Forelimb muscle (tissue), 1 donor: ENCODE data around the gene YAP1. TPM values are rescaled to one million over a fixed set of nuclear protein-coding genes. Genes with fewer than 3 reads are reported as not detected.
"Not testable (repeated sequence)": the region's sequence is repeated elsewhere in the genome, so short reads cannot be mapped to it uniquely, and the experiment has no call there.

Experiments
- DNase-seq: peaks from one replicate; pipeline ENCODE4 v3.0.0-alpha.2; 2013; ENCODE audit warnings: low read depth
- polyA plus RNA-seq: library from polyadenylated mRNA; unstranded; fragments of 120-200 nt; gene quantifications from one replicate; pipeline ENCODE4 v1.2.1, GENCODE V29; 2013; ENCODE audit not compliant: insufficient read length

The YAP1 gene
- polyA plus RNA-seq, 1 donor: 74.0 TPM

- DNase-seq: no peak
Observed at GRCh38 chr11:102239448-102239847, 129.2 kb downstream of the YAP1 start.

GRCh38 chr11:102239911-102240310 is 129.7 kb downstream of the YAP1 start:
- no peak for DNase-seq

DNA sequence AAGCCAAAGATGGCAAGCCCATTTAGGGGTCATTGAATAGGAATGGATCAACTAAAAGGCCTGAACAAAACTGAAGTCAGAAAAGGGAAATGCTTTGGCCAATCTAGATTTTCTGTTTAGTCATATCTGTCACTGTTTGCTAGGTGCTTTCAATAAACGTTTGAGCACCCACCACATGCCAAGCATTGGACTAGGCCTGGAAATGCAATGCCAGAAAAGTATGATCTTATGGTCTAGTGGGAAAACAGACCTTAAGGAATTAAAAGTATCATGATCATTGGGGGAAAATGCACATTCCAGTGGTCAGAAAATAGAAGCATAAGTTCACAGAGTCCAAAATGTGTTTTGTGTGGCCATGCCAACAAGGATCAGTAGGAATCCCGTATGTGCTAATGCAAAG is 130.3 kb downstream of the YAP1 start:
- no peak for DNase-seq

GRCh38 chr11:102241026-102241425 is 130.8 kb downstream of the YAP1 start:
- no peak for DNase-seq

DNA sequence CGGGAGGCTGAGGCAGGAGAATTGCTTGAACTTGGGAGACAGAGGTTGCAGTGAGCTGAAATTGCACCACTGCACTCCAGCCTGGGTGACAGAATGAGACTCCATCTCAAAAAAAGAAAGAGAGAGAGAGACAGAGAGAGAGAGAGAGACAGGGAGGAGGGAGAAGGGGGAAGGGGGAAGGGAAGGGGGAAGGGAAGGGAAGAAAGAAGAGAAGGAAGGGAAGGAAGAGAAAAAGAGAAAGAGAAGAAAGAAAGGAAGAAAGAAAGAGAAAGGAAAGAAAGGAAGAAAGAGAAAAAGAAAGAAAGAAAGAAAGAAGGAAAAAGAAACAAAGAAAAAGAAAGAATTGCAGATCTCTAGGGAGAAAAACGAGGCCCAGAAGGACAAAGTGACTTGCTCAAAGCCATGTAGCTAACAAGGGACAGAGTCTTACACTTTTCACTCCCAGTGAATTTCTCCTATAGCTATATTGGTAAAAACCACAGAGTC is 133.2 kb downstream of the YAP1 start:
- no peak for DNase-seq

GRCh38 chr11:102244681-102245409 is 134.6 kb downstream of the YAP1 start:
- DNase-seq: no peak

- DNase-seq: no peak
Observed at GRCh38 chr11:102251423-102251822, 141.2 kb downstream of the YAP1 start.

DNA sequence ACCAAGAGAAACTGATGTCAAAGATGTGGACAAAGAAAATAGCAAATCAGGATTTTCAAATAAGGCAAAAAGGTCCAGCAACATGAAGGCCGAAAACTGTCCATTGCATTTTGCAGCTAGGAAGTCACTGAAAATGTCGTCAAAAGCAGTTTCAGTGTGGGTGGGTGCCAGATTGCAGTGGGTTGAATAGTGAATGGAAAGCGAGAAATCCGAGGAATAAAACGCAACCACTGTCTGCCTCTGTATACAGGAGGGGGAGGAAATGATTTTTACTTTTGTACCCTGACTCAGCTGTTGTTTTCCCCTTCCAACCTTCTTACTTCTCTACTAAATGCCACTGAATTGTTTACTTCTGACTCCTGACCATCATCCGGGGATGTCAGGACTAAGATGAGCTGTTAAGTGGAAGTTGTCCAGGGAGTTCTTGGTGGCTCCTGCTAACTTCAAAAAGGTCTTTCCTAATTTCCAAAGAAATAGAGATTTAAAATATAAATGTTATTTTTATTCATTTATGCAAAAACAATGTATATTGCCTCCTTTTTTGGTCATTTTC is 142.2 kb downstream of the YAP1 start:
- no peak for DNase-seq

DNA sequence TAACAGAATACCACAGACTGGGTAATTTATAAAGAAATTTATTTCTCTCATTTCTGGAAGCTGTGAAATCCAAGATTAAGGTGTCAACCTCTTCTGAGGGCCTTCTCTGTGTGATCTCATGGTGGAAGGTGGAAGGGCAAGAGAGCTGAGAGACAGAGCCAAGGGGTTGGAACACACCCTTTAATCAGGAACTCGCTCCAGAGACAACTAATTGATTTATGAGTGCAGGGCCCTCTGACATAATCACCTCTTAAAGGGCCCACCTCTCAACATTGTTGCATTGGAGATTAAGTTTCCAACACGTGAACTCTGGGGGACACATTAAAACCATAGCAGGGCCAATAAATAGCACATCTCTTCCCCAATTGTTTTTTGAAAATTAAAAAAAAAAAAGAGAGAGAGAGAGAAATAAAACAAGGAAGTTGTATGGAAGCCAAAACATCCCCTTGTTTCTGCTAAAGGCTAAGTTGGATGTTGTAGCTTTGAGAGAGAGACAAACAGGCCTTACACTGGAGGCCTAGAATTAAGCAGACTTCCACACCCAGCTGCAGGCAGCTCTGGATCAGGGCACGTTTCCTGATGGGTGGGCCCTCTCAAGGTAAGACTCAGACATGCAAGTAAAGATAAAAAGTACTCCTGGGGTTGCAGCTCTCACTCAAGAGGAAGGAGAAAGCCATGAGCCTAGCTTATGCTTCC is 142.9 kb downstream of the YAP1 start:
- DNase-seq: no peak

GRCh38 chr11:102254047-102254446 is 143.8 kb downstream of the YAP1 start:
- no peak for DNase-seq

DNA sequence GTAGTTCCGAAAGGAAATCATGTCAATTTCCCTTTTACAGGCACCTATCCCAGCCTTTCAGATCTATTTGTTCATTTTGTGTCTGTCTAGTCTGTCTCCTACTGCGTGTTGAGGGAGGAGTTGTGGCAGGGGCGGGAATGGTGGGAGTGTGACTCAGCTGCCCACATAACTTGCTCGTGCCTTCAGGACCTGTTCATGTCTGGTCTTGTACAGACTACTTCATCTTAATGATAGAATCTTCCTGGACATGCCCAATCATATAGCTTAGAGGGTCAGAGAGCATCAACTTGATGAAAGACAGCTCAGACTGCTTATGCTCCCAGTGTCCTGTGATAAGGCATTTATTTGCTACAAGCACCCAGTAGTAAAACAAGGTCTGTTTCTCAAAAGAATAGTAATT is 146.0 kb downstream of the YAP1 start:
- no peak for DNase-seq

- DNase-seq: no peak
Observed at GRCh38 chr11:102260241-102260640, 150.0 kb downstream of the YAP1 start.

GRCh38 chr11:102263379-102264003 is 153.2 kb downstream of the YAP1 start:
- DNase-seq: no peak

DNA sequence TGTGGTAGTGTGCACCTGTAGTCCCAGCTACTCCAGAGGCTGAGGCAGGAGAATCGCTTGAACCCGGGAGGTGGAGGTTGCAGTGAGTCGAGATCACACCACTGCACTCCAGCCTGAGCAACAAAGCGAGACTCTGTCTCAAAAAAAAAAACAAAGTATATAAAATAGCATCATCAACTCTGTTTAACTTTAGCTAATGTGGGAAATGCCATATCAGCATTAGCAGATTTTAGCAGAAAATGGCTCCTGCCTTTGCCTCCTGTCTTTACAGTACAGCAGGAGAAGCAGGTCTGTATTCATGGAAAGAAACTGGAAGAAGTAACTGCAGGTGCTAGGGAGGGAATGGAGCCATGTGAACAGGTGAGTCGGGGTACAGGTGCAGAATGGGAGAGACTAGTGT is 154.5 kb downstream of the YAP1 start:
- not testable (repeated sequence) for DNase-seq

- no peak for DNase-seq
Observed at GRCh38 chr11:102266099-102266498, 155.9 kb downstream of the YAP1 start.

DNA sequence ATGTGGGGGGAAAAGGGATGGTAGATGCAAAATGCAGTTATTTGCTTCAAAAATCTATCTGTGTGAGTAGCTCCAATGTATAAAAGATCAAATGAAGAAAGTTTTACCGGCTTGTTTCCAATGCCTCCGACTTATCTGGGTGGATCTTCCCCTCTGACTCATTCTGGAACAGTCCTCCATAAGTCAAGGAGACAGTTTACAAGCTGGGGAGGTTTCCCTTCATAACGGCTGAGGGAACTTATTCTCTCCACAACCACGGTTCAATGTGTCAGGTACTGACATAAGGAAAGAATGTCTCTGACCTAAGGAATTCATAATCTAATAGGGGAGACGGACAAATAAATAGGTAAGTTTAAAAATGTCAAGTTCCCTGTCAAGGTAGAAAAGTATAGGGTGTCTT is 157.4 kb downstream of the YAP1 start:
- no peak for DNase-seq

- DNase-seq: no peak
Observed at GRCh38 chr11:102268083-102268984, 158.1 kb downstream of the YAP1 start.

DNA sequence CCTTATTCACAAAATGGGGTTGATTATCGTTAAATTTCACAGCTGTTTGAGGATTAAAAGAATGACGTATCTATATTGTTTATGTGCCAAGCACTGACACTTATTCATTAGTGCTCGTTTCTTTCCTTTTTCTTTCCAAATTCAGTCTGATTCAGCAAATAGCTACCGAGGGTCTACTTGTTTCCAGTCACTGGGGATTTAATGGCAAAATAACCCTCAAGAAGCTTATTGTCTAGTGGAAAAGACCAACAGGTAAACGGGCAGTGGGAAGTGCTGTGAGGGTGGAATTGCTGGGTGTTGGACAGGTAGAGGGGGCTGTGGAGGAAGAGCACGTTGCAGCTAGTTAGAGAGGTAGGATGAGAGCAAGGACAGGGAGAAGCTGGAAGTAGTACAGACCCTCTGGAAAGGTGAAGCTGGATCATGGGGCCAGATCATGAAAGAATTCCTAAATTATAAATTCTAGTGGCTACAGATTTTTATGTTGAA is 158.8 kb downstream of the YAP1 start:
- no peak for DNase-seq

DNA sequence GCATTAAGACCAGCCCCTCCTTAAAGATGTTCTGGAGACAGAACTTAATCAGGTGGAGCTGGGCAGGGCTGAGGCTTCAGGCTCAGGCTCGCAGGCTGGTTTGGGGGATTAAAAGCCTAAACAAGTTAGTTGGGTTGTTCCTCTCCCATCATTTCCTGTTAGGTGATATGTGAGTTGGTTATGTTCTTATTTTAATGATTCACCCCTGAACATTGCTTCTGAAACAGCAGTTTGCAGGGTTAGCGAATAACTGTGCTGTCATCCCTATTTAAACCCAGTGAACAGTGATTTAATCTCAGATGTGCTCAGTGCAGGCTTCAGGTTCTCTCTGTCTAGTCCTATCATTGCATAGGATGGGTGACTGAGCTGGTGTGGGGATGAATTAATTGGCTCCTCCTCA is 159.7 kb downstream of the YAP1 start:
- no peak for DNase-seq

DNA sequence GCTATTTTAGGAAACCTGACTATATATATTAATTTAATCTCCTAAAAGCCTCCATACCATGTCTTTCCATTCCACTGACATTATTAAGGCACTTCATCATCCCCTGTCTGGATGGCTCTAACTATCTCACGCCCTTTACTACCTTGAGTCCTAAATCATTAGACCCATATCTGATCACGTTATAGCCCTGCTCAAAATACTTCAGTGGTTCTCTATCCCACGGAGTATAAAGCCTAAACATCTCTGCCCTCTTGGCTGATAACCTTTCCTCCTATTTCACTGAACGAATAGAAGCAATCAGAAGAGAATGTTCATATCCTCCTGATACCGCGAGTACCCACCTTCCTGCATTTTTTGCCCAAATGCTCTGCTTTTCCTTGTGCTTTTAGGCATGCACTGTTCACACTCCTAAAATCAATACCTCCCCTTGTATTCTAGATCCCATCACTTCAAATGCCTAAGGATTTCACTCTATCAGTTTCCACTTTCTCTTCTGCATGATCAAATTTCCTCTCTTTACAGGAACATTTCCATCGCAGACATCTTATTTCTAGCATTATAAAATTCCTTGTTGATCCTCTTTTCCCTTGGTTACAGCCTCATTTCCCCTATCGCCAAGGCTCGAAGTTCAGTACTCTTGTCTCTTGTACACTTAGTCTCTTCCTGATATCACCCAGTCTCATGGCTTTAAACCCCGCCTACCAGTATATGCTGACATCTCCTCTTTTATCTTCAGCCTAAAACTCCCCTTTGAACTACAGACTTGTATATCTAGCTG is 162.0 kb downstream of the YAP1 start:
- no peak for DNase-seq

- no peak for DNase-seq
Observed at GRCh38 chr11:102274628-102275027, 164.4 kb downstream of the YAP1 start.
